Omental fat pad (tissue), 4 donors: ENCODE measurements around the gene CHST11. TPM values are rescaled to one million over a fixed set of nuclear protein-coding genes. Genes with fewer than 3 reads are reported as not detected.

ENCODE experiments used
- ATAC-seq: fragments of 150-250 bp; one replicate; pipeline ENCODE4 v1.9.1; 2016; ENCODE audit warnings: mild to moderate bottlenecking, moderate library complexity; ENCODE audit not compliant: low FRiP score
- DNase-seq: peaks from one replicate; pipeline ENCODE4 v3.0.0-alpha.2; 2019; ENCODE audit warnings: low spot score
- total RNA-seq, 4 donors: library from RNA; depleted of rRNA; stranded (reverse); fragments of >200 nt; gene quantifications; one replicate each; pipeline ENCODE4 v1.1.0, GENCODE V29; 2016
- TF ChIP-seq, protein P1 (sequence below), 3 donors: fragments of 450-650 bp; IDR thresholded peaks; one replicate each; pipeline ENCODE4 v1.5.1; 2016 to 2017; ENCODE audit warnings: antibody characterized with exemption in 3 of 3, mild to moderate bottlenecking in 3 of 3, moderate library complexity in 2 of 3

Gene CHST11
- total RNA-seq, 4 donors from 2014 or later = 12.2 to 58.6 (median 30.1) TPM

- TF ChIP-seq, protein P1, sequence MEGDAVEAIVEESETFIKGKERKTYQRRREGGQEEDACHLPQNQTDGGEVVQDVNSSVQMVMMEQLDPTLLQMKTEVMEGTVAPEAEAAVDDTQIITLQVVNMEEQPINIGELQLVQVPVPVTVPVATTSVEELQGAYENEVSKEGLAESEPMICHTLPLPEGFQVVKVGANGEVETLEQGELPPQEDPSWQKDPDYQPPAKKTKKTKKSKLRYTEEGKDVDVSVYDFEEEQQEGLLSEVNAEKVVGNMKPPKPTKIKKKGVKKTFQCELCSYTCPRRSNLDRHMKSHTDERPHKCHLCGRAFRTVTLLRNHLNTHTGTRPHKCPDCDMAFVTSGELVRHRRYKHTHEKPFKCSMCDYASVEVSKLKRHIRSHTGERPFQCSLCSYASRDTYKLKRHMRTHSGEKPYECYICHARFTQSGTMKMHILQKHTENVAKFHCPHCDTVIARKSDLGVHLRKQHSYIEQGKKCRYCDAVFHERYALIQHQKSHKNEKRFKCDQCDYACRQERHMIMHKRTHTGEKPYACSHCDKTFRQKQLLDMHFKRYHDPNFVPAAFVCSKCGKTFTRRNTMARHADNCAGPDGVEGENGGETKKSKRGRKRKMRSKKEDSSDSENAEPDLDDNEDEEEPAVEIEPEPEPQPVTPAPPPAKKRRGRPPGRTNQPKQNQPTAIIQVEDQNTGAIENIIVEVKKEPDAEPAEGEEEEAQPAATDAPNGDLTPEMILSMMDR (IDR thresholded peaks at IDR 0.05) = no peak
- DNase-seq = no peak
- no peak for ATAC-seq
These were observed 277.0 kb downstream of the CHST11 start for GRCh38 chr12:104733717-104734175.

- no peak for DNase-seq
- TF ChIP-seq, protein P1 (IDR thresholded peaks at IDR 0.05) = no peak
- no peak for ATAC-seq
These were observed 277.9 kb downstream of the CHST11 start for GRCh38 chr12:104734541-104735095.

- no peak for ATAC-seq
- no peak for DNase-seq
- TF ChIP-seq, protein P1 (IDR thresholded peaks at IDR 0.05) = no peak
These were observed 279.1 kb downstream of the CHST11 start for GRCh38 chr12:104735801-104736200.

DNA sequence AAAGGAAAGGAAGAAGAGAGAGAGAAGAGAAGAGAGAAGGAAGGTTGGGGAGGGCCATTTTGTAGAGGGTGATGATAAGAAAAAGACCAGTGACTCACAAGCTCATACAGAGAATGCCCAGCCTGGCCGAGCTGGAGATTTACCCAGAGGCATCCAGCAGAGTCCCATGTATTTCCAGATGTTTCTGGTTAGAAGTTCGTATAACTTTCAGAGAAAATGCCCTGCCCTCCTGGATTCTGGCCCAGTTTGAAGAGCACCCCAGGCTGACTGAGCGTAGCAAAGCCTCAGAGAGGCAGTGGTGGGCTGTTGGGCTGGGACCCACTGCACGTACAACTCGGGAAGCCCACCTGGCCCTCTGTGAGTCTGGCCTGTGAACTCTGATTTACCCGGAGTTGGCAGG lies 279.6 kb downstream of the CHST11 start:
- TF ChIP-seq, protein P1 (IDR thresholded peaks at IDR 0.05) = no peak
- DNase-seq = no peak
- no peak for ATAC-seq

DNA sequence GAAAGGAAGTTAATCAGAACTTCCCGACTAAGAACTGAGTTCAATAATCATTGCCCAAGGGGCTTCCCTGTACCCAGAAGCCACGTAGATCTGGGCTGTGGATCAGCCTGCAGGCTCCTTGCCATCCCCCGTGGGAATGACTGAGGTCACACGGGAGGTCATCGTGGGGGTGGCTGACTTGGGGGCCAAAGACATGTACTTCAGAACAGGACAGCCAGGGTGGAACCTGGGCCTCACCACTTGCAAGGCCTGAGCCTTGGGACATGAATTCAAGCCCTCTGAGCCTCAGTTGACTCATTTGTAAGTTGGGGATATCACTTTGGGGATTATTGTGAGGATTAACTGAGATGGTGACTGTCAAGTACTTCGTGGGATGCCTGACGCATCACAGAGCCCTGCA lies 280.4 kb downstream of the CHST11 start:
- TF ChIP-seq, protein P1 (IDR thresholded peaks at IDR 0.05) = no peak
- DNase-seq (no peak), ATAC-seq (no peak)

GRCh38 chr12:104737791-104738301 lies 281.1 kb downstream of the CHST11 start:
- no peak for ATAC-seq
- TF ChIP-seq, protein P1 (IDR thresholded peaks at IDR 0.05) = no peak

GRCh38 chr12:104738331-104738730 lies 281.6 kb downstream of the CHST11 start:
- DNase-seq = no peak
- ATAC-seq = no peak
- TF ChIP-seq, protein P1 (IDR thresholded peaks at IDR 0.05) = no peak

More at GRCh38 chr12:104737791-104738301, 281.1 kb downstream of the CHST11 start:
- no peak for DNase-seq
